Sigmoid colon (tissue), 7 donors: ENCODE measurements around the gene CTDSPL2. TPM values are rescaled to one million over a fixed set of nuclear protein-coding genes. Genes with fewer than 3 reads are reported as not detected.

Experiments
- DNase-seq: peaks from one replicate; pipeline ENCODE4 v3.0.0-alpha.2; 2019
- H3K27ac ChIP-seq, 4 donors: fragments of 200-600 bp; sonication (generic); one replicate each; pipeline ENCODE4 v1.5.1; 2016 to 2019; ENCODE audit warnings: mild to moderate bottlenecking in 1 of 4
- H3K27me3 ChIP-seq, 3 donors: fragments of 200-600 bp; sonication (generic); one replicate each; pipeline ENCODE4 v1.5.1; 2019; ENCODE audit warnings: mild to moderate bottlenecking in 1 of 3
- H3K36me3 ChIP-seq, 4 donors: fragments of 200-600 bp; sonication (generic); one replicate each; pipeline ENCODE4 v1.5.1; 2016 to 2019
- H3K4me1 ChIP-seq, 4 donors: fragments of 200-600 bp; sonication (generic); one replicate each; pipeline ENCODE4 v1.5.1; 2017 to 2019
- H3K4me3 ChIP-seq, 4 donors: fragments of 200-600 bp; sonication (generic); one replicate each; pipeline ENCODE4 v1.5.1; 2017 to 2019; ENCODE audit warnings: mild to moderate bottlenecking in 2 of 4, moderate library complexity in 1 of 4
- H3K9me3 ChIP-seq, 4 donors: fragments of 200-600 bp in 3 of 4; sonication (generic) in 3 of 4; one replicate each; pipeline versions ENCODE4 v1.5.1 to v1.6.1; 2013 to 2019
- CTCF ChIP-seq, 4 experiments: fragments of 450-650 bp in 3 of 4; fragments of 200-600 bp in 1 of 4; IDR thresholded peaks; one replicate each; pipeline ENCODE4 v1.5.1; 2016 to 2019; ENCODE audit warnings: antibody characterized with exemption in 4 of 4, mild to moderate bottlenecking in 3 of 4, moderate library complexity in 2 of 4
- EP300 ChIP-seq, 4 donors: sonication (generic); formaldehyde crosslinking; IDR thresholded peaks; one replicate each; pipeline ENCODE4 v1.6.1; 2017; ENCODE audit warnings: antibody characterized with exemption in 4 of 4
- POLR2A ChIP-seq, 2 donors: fragments of 450-650 bp; IDR thresholded peaks; one replicate each; pipeline ENCODE4 v1.6.1; 2016; ENCODE audit warnings: antibody characterized with exemption in 2 of 2, mild to moderate bottlenecking in 2 of 2, moderate library complexity in 2 of 2
- POLR2AphosphoS5 ChIP-seq, 4 donors: sonication (generic); formaldehyde crosslinking; IDR thresholded peaks; one replicate each; pipeline ENCODE4 v1.6.1; 2017; ENCODE audit warnings: antibody characterized with exemption in 4 of 4
- WGBS, 2 donors: extraction: QIAGEN DNeasy Blood & Tissue Kit; methylation state at CpG; one replicate each; pipeline ENCODE4 v1.1.7; 2013; 5-methylcytosine and 5-hydroxymethylcytosine counted together
- intact Hi-C: fragments of 100-400 bp; cut with DNase I; formaldehyde crosslinking; loops from one replicate; pipeline ENCODE4 v1.15.1; 2023
- polyA plus RNA-seq, 3 donors: library from polyadenylated mRNA; stranded (reverse); fragments of 200-250 nt; gene quantifications; one replicate each; pipeline ENCODE4 v1.2.3, GENCODE V29; 2013
- total RNA-seq, 4 donors: library from RNA; depleted of rRNA; stranded (reverse); fragments of >200 nt; gene quantifications; one replicate each; pipeline ENCODE4 v1.1.0, GENCODE V29; 2016
- donor health status: healthy with polysubstance abuse.
- donor health status: Bipolar disorder and iron deficiency.
- donor health status: healthy.

CTDSPL2 gene
- total and polyA plus RNA-seq, 7 donors, result 5.4 to 57.8 (median 25.4) TPM

GRCh38 chr15:44435893-44436667 lies 8.7 kb downstream of the CTDSPL2 start:
- TF ChIP-seq CTCF (IDR thresholded peaks at IDR 0.05) (no peak), EP300 (IDR thresholded peaks at IDR 0.05) (no peak)
- H3K9me3 ChIP-seq, result no peaks in the 10 kb centered on the region
- H3K36me3 ChIP-seq, result peaks cover 0 to 4% (median 0%) of the 10 kb centered on the region in 4 donors
- WGBS, 2 donors, result 97 to 98% methylated on average over 2 of the region's 2 CpGs
- H3K27me3 ChIP-seq, result no peaks in the 10 kb centered on the region
- DNase-seq, result no peak
- H3K4me1 ChIP-seq, result peaks cover 0 to 25% (median 13%) of the 10 kb centered on the region in 4 donors
- no peak overlapping the region for H3K27ac ChIP-seq
- intact Hi-C loops, result no loop called here
- no peak overlapping the region for H3K4me3 ChIP-seq

DNA sequence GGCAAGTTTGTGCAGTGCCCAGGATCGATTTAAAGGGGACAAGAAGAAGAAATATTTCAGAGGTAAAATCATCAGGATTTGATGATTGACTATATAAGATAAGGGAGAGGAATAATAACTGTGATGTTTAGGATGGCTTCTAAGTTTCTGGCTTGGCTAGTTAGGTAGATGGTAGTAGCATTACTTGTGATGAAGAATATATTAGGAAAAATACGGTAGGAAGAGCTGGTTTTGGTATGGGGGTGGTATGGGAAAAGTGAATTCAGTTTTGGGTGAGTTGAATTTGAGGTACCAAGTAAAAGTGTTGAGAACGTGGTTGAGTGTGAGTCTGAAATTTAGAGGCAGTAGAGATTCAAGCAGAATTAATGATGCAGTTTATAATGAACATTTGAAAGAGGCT lies 11.0 kb downstream of the CTDSPL2 start:
- intact Hi-C loops, result no loop called here
- H3K36me3 ChIP-seq, result no peaks in the 10 kb centered on the region
- TF ChIP-seq POLR2AphosphoS5 (IDR thresholded peaks at IDR 0.05) (no peak), CTCF (IDR thresholded peaks at IDR 0.05) (no peak), EP300 (IDR thresholded peaks at IDR 0.05) (no peak), POLR2A (IDR thresholded peaks at IDR 0.05) (no peak)
- no peaks in the 10 kb centered on the region for H3K9me3 ChIP-seq
- WGBS, 2 donors, result 36 to 75% methylated on average over 3 of the region's 3 CpGs
- no peaks in the 10 kb centered on the region for H3K27me3 ChIP-seq
- H3K4me3 ChIP-seq, result no peak overlapping the region
- H3K27ac ChIP-seq, result no peak overlapping the region
- H3K4me1 ChIP-seq, result peaks cover 0 to 25% (median 15%) of the 10 kb centered on the region in 4 donors
- DNase-seq, result no peak

DNA sequence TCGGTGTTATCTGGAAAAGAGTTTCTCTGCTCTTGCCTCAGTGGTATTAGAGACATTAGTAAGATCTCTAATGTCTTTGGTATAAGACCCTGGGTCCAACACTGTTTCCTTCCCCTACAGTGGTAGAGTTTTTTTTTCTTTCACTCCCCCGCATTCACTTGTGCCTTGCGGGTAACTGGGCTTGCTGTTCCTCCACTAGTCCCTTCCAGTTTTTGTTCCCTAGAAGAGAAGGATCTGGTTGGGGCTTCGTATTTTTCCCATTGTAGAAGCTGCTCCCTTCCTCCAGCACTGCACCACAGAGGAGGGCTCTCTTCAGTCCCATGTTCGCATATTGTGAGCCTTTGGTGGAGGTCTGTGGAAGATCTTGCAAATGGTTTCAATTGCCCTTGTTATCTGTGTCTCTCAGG lies 13.7 kb downstream of the CTDSPL2 start:
- Histone ChIP-seq H3K27ac (no peak overlapping the region), H3K27me3 (no peaks in the 10 kb centered on the region), H3K4me1 (peaks cover 0 to 19% (median 10%) of the 10 kb centered on the region in 4 donors), H3K9me3 (no peaks in the 10 kb centered on the region), H3K4me3 (no peak overlapping the region), H3K36me3 (no peaks in the 10 kb centered on the region)
- intact Hi-C loops, result no loop called here
- DNase-seq, result no peak
- TF ChIP-seq POLR2AphosphoS5 (IDR thresholded peaks at IDR 0.05), result no peak
- no peak for TF ChIP-seq POLR2A (IDR thresholded peaks at IDR 0.05)
- TF ChIP-seq EP300 (IDR thresholded peaks at IDR 0.05), result no peak
- no peak for TF ChIP-seq CTCF (IDR thresholded peaks at IDR 0.05)
- WGBS, 2 donors, result 90 to 92% methylated on average over 5 of the region's 5 CpGs

DNA sequence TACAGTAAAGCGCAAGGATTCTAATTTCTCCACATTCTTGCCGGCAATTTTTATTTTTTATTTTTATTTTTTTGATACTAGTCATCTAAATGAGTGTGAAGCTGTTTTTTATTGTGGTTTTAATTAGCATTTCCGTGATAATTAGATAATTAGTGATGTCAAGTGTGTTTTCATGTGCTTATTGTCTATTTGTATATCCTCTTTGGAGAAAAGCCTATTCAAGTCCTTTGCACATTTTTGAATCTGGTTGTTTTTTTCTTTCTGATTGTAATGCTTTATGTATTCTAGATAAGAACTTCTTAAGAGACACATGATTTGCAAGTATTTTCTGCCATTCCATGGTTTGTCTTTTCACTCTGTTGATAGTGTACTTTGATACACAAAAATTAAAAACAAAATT lies 16.1 kb downstream of the CTDSPL2 start:
- Histone ChIP-seq H3K27ac (no peak overlapping the region), H3K4me1 (peaks cover 0 to 10% (median 2%) of the 10 kb centered on the region in 4 donors), H3K36me3 (no peaks in the 10 kb centered on the region), H3K9me3 (no peaks in the 10 kb centered on the region), H3K4me3 (no peak overlapping the region), H3K27me3 (no peaks in the 10 kb centered on the region)
- WGBS, 2 donors, result 96% methylated on average over 3 of the region's 3 CpGs
- intact Hi-C loops, result no loop called here
- DNase-seq, result no peak
- no peak for TF ChIP-seq CTCF (IDR thresholded peaks at IDR 0.05)
